SK-N-SH (cell line): Measurements from ENCODE around the gene TTC22. TPM values are rescaled to one million over a fixed set of nuclear protein-coding genes. Genes with fewer than 3 reads are reported as not detected.

ENCODE experiments used
- CTCF ChIA-PET: fragments of 300-600, 350-600 bp; formaldehyde crosslinking; extraction: SDS; loops from one replicate; lab custom pipeline; 2021; lab: Yijun Ruan, JAX
- POLR2A ChIA-PET: fragments of 350-600 bp; sonication (Branson Sonifier 250); formaldehyde crosslinking; extraction: SDS; loops from one replicate; lab custom pipeline; 2020; ENCODE audit warnings: antibody characterized with exemption, inconsistent platforms; lab: Yijun Ruan, JAX
- DNase-seq: peaks from one replicate; pipeline ENCODE4 v3.0.0; 2012
- H2AFZ ChIP-seq: fragments of 200-600 bp; sonication (generic); 2 replicates; pipeline ENCODE4 v1.8.1; 2016; ENCODE audit warnings: antibody characterized with exemption, mild to moderate bottlenecking, low read depth
- H3F3A ChIP-seq: fragments of 200-600 bp; sonication (generic); replicated peaks from 2 replicates; pipeline ENCODE3; 2016; ENCODE audit warnings: antibody characterized with exemption, mild to moderate bottlenecking; ENCODE audit not compliant: insufficient read depth
- H3K27ac ChIP-seq, 2 experiments: fragments of 200-500 bp in 1 of 2; fragments of 200-600 bp in 1 of 2; sonication (Bioruptor generic) in 1 of 2; sonication (generic), shearing (Covaris generic) in 1 of 2; 2 replicates each; pipeline versions ENCODE4 v1.5.1 to v1.6.1; 2014 to 2016; ENCODE audit warnings: low read depth in 2 of 2, inconsistent platforms in 1 of 2, low read length in 1 of 2, mild to moderate bottlenecking in 1 of 2, mixed read lengths in 1 of 2
- H3K27me3 ChIP-seq: fragments of 200-600 bp; sonication (generic), shearing (Covaris generic); 2 replicates; pipeline ENCODE4 v1.6.1; 2016; ENCODE audit warnings: mixed run types; ENCODE audit not compliant: insufficient read depth
- H3K36me3 ChIP-seq, 2 experiments: fragments of 200-500 bp in 1 of 2; fragments of 200-600 bp in 1 of 2; sonication (Bioruptor generic) in 1 of 2; sonication (generic) in 1 of 2; replicated peaks in 1 of 2; 2 replicates each; pipeline versions ENCODE3 to v1.5.1; 2014 to 2016; ENCODE audit warnings: low read length in 1 of 2, mild to moderate bottlenecking in 1 of 2; ENCODE audit not compliant: insufficient read depth in 2 of 2, control insufficient read depth in 1 of 2
- H3K4me1 ChIP-seq, 2 experiments: fragments of 200-500 bp in 1 of 2; fragments of 200-600 bp in 1 of 2; sonication (Bioruptor generic) in 1 of 2; sonication (generic), shearing (Covaris generic) in 1 of 2; 2 replicates each; pipeline versions ENCODE4 v1.5.1 to v1.6.1; 2014 to 2016; ENCODE audit warnings: low read depth in 1 of 2, low read length in 1 of 2, mixed run types in 1 of 2; ENCODE audit not compliant: insufficient read depth in 2 of 2, control insufficient read depth in 1 of 2
- H3K4me2 ChIP-seq: fragments of 200-600 bp; sonication (generic), shearing (Covaris generic); 2 replicates; pipeline ENCODE4 v1.6.1; 2017; ENCODE audit warnings: mixed run types
- H3K4me3 ChIP-seq, 2 experiments: fragments of 200-500 bp in 1 of 2; fragments of 200-600 bp in 1 of 2; sonication (Bioruptor generic) in 1 of 2; sonication (generic), shearing (Covaris generic) in 1 of 2; 2 replicates each; pipeline versions ENCODE4 v1.5.1 to v1.8.1; 2014 to 2016; ENCODE audit warnings: low read depth in 2 of 2, inconsistent platforms in 1 of 2, low read length in 1 of 2, mild to moderate bottlenecking in 1 of 2, mixed read lengths in 1 of 2, moderate library complexity in 1 of 2
- H3K79me2 ChIP-seq: fragments of 200-600 bp; sonication (generic); 2 replicates; pipeline ENCODE4 v1.8.1; 2017; ENCODE audit warnings: mild to moderate bottlenecking; ENCODE audit not compliant: insufficient read depth
- H3K9ac ChIP-seq: fragments of 200-600 bp; sonication (generic); 2 replicates; pipeline ENCODE4 v1.6.1; 2017; ENCODE audit warnings: mixed run types
- H3K9me2 ChIP-seq: fragments of 200-600 bp; sonication (generic); 2 replicates; pipeline ENCODE4 v1.6.1; 2017; ENCODE audit warnings: mixed run types
- H3K9me3 ChIP-seq: fragments of 200-600 bp; sonication (generic); 2 replicates; pipeline ENCODE4 v1.6.1; 2017; ENCODE audit warnings: mixed run types, mild to moderate bottlenecking, moderate library complexity
- H4K20me1 ChIP-seq: fragments of 200-600 bp; sonication (generic); 2 replicates; pipeline ENCODE4 v1.6.1; 2017; ENCODE audit warnings: mild to moderate bottlenecking, mixed run types; ENCODE audit not compliant: insufficient read depth
- CHD2 ChIP-seq: fragments of 150-350 bp; IDR thresholded peaks from 2 replicates; pipeline ENCODE4 v1.6.1; 2018; ENCODE audit warnings: low read length; ENCODE audit not compliant: partially characterized antibody
- ELF1 ChIP-seq: IDR thresholded peaks from 2 replicates; pipeline ENCODE4 v1.4.0; 2012
- EZH2phosphoT487 ChIP-seq: fragments of 200-600 bp; sonication (generic); IDR thresholded peaks from 2 replicates; pipeline ENCODE4 v1.6.1; 2017; ENCODE audit warnings: low read depth, mixed run types, mild to moderate bottlenecking, antibody characterized with exemption, moderate library complexity, borderline replicate concordance
- FOSL2 ChIP-seq: IDR thresholded peaks from 2 replicates; pipeline ENCODE4 v1.4.0; 2012; ENCODE audit warnings: low read depth, mild to moderate bottlenecking, moderate library complexity, borderline replicate concordance
- FOXM1 ChIP-seq: IDR thresholded peaks from 2 replicates; pipeline ENCODE4 v1.4.0; 2012; ENCODE audit warnings: low read depth, mild to moderate bottlenecking
- JUND ChIP-seq: IDR thresholded peaks from 2 replicates; pipeline ENCODE4 v1.4.0; 2012
- MEF2A ChIP-seq: IDR thresholded peaks from 2 replicates; pipeline ENCODE4 v1.4.0; 2012; ENCODE audit warnings: low read depth, borderline replicate concordance
- MXI1 ChIP-seq: IDR thresholded peaks from 2 replicates; pipeline ENCODE4 v1.6.1; 2012; ENCODE audit warnings: mild to moderate bottlenecking, low read depth, low read length, improper control_type of control experiment
- NFIC ChIP-seq: IDR thresholded peaks from 2 replicates; pipeline ENCODE4 v1.4.0; 2012; ENCODE audit warnings: borderline replicate concordance
- RAD21 ChIP-seq: IDR thresholded peaks from 2 replicates; pipeline ENCODE4 v1.6.1; 2012; ENCODE audit warnings: mild to moderate bottlenecking, low read length
- RXRA ChIP-seq: IDR thresholded peaks from 2 replicates; pipeline ENCODE4 v1.4.0; 2012; ENCODE audit warnings: low read depth, mild to moderate bottlenecking, borderline replicate concordance
- WGBS: methylation state at CpG from one replicate; pipeline ENCODE4 v1.1.6; 2017; ENCODE audit warnings: low lambda C conversion rate; 5-methylcytosine and 5-hydroxymethylcytosine counted together
- polyA plus RNA-seq, 3 experiments: library from polyadenylated mRNA; depleted of rRNA; stranded (reverse); fragments of >200 nt; gene quantifications; 2 replicates each; pipeline ENCODE4 v1.2.3, GENCODE V29; 2012
- TF ChIP-seq, protein P1 (sequence below): fragments of 150-350 bp; IDR thresholded peaks from 2 replicates; pipeline ENCODE4 v1.6.1; 2016; ENCODE audit warnings: mild to moderate bottlenecking, low read depth, low read length
- TF ChIP-seq, protein P2 (sequence below): IDR thresholded peaks from 2 replicates; pipeline ENCODE4; 2012

TTC22 gene
- polyA plus RNA-seq, 1 of the 3 experiments (the other 2 are of a cell fraction): not detected

DNA sequence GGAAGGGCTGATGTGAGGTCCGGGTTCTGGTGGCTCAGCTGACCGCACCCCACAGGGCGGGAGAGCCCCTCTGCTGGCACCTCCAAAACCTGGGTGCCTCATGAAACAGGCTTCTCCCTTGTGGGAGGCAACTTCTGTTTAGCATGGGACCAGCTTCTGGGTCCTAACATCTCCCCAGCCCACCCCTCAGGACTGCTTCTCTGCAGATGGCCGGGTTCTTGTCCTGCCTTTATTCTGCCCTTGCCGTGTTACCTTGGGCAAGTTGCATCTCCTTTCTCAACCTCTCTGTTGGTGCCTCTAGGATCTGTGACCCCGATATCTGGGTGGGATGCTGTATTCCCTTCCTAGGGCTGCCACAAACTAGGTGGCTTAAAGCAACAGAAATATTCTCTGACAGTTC, 15.0 kb upstream of the TTC22 start:
- Histone ChIP-seq H3K9me2 (no peaks in the 10 kb centered on the region), H3K9me3 (no peaks in the 10 kb centered on the region), H3K79me2 (no peaks in the 10 kb centered on the region), H3F3A (no peaks in the 10 kb centered on the region), H4K20me1 (no peaks in the 10 kb centered on the region), H3K27me3 (no peaks in the 10 kb centered on the region; the same call in 1 of the 2 replicates), H3K27ac (no peak overlapping the region), H3K4me3 (no peak overlapping the region), H3K4me2 (no peak overlapping the region), H3K9ac (no peak overlapping the region), H3K4me1 (no peaks in the 10 kb centered on the region), H2AFZ (no peak overlapping the region), H3K36me3 (no peaks in the 10 kb centered on the region)
- ChIA-PET POLR2A (no interaction called here), CTCF (interaction anchor here (1.1 to 1.4 kb wide), 3 partner anchors 24 to 694 kb away, joined by 3 read pairs; no protein-coding TSS in a partner anchor)
- TF ChIP-seq ELF1: no peak
- TF ChIP-seq MXI1: no peak
- TF ChIP-seq MEF2A: no peak
- TF ChIP-seq EZH2phosphoT487: no peak
- no peak for TF ChIP-seq RXRA
- TF ChIP-seq, protein P1, sequence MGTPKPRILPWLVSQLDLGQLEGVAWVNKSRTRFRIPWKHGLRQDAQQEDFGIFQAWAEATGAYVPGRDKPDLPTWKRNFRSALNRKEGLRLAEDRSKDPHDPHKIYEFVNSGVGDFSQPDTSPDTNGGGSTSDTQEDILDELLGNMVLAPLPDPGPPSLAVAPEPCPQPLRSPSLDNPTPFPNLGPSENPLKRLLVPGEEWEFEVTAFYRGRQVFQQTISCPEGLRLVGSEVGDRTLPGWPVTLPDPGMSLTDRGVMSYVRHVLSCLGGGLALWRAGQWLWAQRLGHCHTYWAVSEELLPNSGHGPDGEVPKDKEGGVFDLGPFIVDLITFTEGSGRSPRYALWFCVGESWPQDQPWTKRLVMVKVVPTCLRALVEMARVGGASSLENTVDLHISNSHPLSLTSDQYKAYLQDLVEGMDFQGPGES: no peak
- no peak for TF ChIP-seq FOXM1
- TF ChIP-seq, protein P2, sequence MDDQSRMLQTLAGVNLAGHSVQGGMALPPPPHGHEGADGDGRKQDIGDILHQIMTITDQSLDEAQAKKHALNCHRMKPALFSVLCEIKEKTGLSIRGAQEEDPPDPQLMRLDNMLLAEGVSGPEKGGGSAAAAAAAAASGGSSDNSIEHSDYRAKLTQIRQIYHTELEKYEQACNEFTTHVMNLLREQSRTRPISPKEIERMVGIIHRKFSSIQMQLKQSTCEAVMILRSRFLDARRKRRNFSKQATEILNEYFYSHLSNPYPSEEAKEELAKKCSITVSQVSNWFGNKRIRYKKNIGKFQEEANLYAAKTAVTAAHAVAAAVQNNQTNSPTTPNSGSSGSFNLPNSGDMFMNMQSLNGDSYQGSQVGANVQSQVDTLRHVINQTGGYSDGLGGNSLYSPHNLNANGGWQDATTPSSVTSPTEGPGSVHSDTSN: no peak
- no peak for TF ChIP-seq JUND
- TF ChIP-seq FOSL2: no peak
- TF ChIP-seq NFIC: no peak
- no peak for DNase-seq
- 45% methylated on average over 6 of the region's 6 CpGs for WGBS

DNA sequence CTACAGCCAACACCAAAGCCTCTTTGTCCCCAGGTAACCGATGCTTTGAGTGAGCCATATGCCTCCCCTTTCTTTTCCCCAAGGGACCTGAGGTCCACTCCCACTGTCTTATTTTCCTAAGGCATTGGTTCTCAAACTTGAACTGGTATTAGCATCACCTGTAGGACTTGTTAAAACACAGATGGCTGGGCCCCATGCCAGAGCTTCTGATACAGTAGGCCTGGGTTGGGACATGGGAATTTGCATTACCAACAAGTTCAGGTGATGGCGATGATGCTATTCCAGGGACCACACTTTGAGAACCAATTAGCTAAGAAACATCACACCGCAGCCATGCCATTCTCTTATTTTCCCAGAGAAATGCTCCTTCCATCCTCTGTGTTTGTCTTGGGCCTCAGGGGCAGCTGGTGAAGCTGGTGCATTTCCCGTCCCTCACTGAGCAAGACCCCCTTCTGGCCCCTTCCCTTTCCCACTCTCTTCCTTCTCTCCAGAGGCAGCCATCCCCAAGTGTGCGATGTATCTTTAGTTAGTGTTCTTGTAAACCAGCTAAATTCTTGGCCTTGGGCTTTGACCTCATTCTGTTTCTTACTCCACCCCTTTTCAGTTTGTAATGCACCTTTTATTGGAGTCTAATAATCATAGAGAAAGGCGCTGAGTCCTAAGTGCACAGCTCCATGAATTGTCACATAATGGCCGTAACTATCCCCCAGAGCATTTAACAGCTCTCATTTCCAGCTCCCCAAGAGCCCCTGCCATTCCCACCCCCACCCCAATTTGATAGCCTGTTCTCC, 14.2 kb upstream of the TTC22 start:
- Histone ChIP-seq H4K20me1 (no peaks in the 10 kb centered on the region), H3K79me2 (no peaks in the 10 kb centered on the region), H2AFZ (no peak overlapping the region), H3K36me3 (no peaks in the 10 kb centered on the region), H3K4me2 (no peak overlapping the region), H3K9ac (no peak overlapping the region), H3K4me1 (peaks cover 0 to 1% of the 10 kb centered on the region in 2 experiments; a peak in 1 of 4 replicates), H3K4me3 (no peak overlapping the region), H3K27me3 (no peaks in the 10 kb centered on the region), H3K27ac (no peak overlapping the region), H3K9me3 (no peaks in the 10 kb centered on the region), H3K9me2 (no peaks in the 10 kb centered on the region), H3F3A (no peaks in the 10 kb centered on the region)
- no peak for DNase-seq
- TF ChIP-seq CHD2: no peak
- no peak for TF ChIP-seq RAD21
- TF ChIP-seq, protein P2: no peak
- no peak for TF ChIP-seq RXRA
- WGBS: 88% methylated on average over 7 of the region's 7 CpGs
- ChIA-PET CTCF (interaction anchor here (1.1 to 1.4 kb wide), 5 partner anchors 23 to 693 kb away, joined by 3 read pairs; no protein-coding TSS in a partner anchor), POLR2A (no interaction called here)
